ENCODE results near the gene STX18. TPM values are rescaled to one million over a fixed set of nuclear protein-coding genes. Genes with fewer than 3 reads are reported as not detected.
A peak's percentile ranks its signal among the peaks of the same experiment; 100 is the strongest.

The STX18 gene
- total RNA-seq, 4 donors from 2014 or later, result 23.8 to 42.1 (median 27.2) TPM

DNA sequence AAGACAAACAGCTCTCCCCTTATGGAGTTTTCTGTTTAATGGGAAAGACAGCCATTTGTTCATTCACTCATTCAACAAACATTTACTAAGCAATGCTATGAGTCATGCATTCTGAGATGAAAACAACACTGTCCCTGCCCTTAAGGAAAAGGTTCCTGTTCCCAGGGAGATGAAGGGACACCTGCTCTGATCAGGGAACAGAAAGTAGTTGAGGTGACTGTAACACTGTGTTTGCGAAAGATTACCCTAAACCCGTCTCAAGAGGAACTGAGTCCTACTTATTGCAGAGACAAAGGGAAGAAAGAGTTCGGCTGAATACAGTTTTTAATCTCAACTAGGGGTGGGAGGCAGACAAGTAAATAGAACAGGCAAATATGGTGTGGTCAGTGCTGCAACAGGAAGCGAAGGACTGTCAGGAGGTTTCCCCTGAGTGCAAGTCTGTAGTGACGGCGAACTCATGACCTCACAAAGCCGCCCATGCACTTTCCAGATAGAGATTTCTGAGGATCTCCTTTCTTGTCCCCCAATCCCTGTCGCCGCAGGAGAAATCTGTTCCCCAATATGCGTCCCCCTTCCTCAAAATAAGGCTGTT, 712 bp downstream of the STX18 start:
- H3K27ac ChIP-seq, result peak overlapping the region; percentile 22 to 80 (median 69)
- WGBS, 2 donors, result 4 to 7% methylated on average over 10 of the region's 10 CpGs
- no peak for TF ChIP-seq POLR2A (IDR thresholded peaks at IDR 0.05)
- TF ChIP-seq, protein P1, sequence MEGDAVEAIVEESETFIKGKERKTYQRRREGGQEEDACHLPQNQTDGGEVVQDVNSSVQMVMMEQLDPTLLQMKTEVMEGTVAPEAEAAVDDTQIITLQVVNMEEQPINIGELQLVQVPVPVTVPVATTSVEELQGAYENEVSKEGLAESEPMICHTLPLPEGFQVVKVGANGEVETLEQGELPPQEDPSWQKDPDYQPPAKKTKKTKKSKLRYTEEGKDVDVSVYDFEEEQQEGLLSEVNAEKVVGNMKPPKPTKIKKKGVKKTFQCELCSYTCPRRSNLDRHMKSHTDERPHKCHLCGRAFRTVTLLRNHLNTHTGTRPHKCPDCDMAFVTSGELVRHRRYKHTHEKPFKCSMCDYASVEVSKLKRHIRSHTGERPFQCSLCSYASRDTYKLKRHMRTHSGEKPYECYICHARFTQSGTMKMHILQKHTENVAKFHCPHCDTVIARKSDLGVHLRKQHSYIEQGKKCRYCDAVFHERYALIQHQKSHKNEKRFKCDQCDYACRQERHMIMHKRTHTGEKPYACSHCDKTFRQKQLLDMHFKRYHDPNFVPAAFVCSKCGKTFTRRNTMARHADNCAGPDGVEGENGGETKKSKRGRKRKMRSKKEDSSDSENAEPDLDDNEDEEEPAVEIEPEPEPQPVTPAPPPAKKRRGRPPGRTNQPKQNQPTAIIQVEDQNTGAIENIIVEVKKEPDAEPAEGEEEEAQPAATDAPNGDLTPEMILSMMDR (IDR thresholded peaks at IDR 0.05), result no peak
- no peaks in the 10 kb centered on the region for H3K27me3 ChIP-seq
- H3K9me3 ChIP-seq, result no peaks in the 10 kb centered on the region
- peaks cover 8 to 23% of the 10 kb centered on the region in 2 donors for H3K4me1 ChIP-seq
- intact Hi-C loops (cut with DNase I), result no loop called here
- no peaks in the 10 kb centered on the region for H3K36me3 ChIP-seq
- H3K4me3 ChIP-seq (replicated peaks in 1 of 3), result peak overlapping the region; percentile 43 to 95 (median 75)
- DNase-seq, result peak; percentile 12 to 24

DNA sequence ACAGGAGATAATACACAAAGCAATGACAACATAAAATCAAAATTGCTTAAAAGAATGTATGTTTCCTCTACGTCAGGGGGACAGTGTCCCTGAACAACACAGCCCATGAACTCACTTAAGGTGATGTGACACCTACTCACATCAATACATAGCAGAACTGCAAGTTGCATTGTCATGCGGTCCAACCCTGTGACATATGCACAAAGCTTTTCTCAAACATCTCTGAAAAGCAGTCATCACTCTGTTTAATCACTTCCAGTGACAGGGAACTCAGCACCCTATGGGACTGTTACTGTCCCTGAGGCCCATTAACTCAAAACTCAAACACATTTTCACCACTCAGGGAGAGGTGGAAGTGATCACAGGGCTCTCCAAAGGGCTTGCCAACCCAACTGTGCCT, 2.4 kb downstream of the STX18 start:
- no peaks in the 10 kb centered on the region for H3K27me3 ChIP-seq
- intact Hi-C loops (cut with DNase I), result no loop called here
- H3K4me1 ChIP-seq, result peaks cover 8 to 23% of the 10 kb centered on the region in 2 donors
- no peaks in the 10 kb centered on the region for H3K36me3 ChIP-seq
- H3K4me3 ChIP-seq (replicated peaks in 1 of 3), result no peak overlapping the region
- no peak for TF ChIP-seq POLR2A (IDR thresholded peaks at IDR 0.05)
- TF ChIP-seq, protein P1 (IDR thresholded peaks at IDR 0.05), result no peak
- DNase-seq, result no peak
- no peaks in the 10 kb centered on the region for H3K9me3 ChIP-seq
- H3K27ac ChIP-seq, result no peak overlapping the region
- WGBS, 2 donors, result 80 to 83% methylated on average over 2 of the region's 2 CpGs

DNA sequence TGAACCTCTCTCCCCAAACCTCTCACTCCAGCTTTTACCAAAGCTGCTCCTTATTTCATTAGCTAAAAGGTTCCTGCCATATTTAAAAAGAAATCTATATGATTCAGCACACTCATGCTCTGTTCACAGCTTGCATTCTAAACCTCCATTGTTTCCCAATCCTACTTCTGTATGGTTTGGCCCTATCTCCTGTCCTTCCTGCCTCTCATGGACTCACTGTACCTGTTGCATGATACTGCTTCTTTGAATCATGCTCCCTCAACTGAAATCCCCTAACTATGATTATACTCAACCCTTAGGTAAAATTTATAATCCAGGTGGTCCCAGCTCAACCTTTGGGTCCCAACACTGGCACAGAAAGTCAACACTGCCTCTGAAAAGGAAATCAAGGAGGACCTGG, 6.3 kb downstream of the STX18 start:
- H3K9me3 ChIP-seq, result no peaks in the 10 kb centered on the region
- H3K4me1 ChIP-seq, result peaks cover under 1 to 18% of the 10 kb centered on the region in 2 donors
- no peak overlapping the region for H3K4me3 ChIP-seq (replicated peaks in 1 of 3)
- TF ChIP-seq, protein P1 (IDR thresholded peaks at IDR 0.05), result no peak
- TF ChIP-seq POLR2A (IDR thresholded peaks at IDR 0.05), result no peak
- H3K36me3 ChIP-seq, result no peaks in the 10 kb centered on the region
- H3K27ac ChIP-seq, result no peak overlapping the region
- intact Hi-C loops (cut with DNase I), result no loop called here
- H3K27me3 ChIP-seq, result no peaks in the 10 kb centered on the region
- no peak for DNase-seq

DNA sequence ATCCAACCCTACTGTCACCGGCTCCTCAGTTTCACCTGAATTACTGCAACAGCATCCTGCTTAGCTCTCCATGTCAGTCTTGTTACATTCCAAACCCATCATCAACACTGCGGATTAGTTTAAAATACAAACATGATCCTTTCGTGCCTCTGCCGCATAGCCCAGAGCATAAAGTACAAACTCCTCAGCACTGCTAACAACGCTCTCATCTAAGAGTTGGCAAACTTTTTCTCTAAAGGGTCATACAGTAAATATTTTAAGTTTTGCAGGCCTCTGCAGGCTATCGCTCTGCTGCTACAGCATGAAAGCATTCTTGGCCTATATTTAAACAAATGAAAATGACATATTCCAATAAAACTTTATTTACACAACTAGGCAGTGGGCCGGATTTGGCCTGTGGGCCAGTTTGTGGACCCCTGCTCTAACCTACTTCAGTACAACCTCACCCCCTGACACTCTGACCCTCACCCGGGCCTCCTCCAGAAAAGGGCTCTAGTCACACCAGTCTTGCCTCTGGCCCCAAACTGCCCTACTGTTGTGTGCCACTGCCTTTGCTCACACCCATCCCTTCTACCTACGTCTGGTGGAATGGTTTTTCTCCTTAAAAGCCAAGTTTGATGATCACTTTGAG, 7.2 kb downstream of the STX18 start:
- no peaks in the 10 kb centered on the region for H3K9me3 ChIP-seq
- H3K36me3 ChIP-seq, result no peaks in the 10 kb centered on the region
- intact Hi-C loops (cut with DNase I), result no loop called here
- no peak overlapping the region for H3K4me3 ChIP-seq (replicated peaks in 1 of 3)
- H3K4me1 ChIP-seq, result peaks cover 0 to 8% of the 10 kb centered on the region in 2 donors
- TF ChIP-seq POLR2A (IDR thresholded peaks at IDR 0.05), result no peak
- TF ChIP-seq, protein P1 (IDR thresholded peaks at IDR 0.05), result no peak
- no peak for DNase-seq
- no peak overlapping the region for H3K27ac ChIP-seq
- H3K27me3 ChIP-seq, result no peaks in the 10 kb centered on the region
- WGBS, 2 donors, result 97 to 98% methylated on average over 9 of the region's 9 CpGs

DNA sequence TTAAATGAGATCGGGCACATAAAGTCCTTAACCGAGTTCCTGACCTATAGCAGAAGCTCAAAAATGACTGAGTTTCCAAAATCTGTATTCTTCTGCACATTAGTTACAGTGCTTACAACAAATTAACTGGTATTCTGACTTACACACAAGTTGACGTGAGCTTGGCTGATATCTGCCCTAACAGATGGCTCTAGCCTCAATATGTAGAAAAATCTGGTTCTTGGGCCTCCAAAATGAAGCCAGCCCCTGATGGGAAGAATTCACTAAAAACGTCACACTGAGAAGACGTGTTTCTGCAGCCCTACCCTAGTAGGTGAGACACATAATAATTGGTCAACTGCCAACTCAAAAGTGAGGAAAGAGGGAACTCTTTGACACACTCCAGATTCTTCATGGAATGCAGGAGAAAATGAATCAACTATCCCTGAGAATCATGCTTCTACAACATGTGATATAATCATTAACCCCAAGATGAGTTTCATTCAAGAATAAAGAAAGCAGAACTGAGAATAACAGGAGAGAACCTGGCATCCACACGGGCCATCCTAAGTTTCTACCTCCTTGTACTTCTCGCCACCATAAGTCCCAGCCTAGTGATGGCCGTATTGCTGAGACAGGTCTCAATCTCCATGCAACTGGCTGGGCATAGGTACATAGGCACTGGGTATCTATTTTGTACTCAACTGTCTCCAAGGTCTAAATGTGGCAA, 8.2 kb downstream of the STX18 start:
- Histone ChIP-seq H3K4me3 (replicated peaks in 1 of 3) (no peak overlapping the region), H3K27me3 (no peaks in the 10 kb centered on the region), H3K27ac (no peak overlapping the region), H3K9me3 (no peaks in the 10 kb centered on the region), H3K4me1 (peaks cover 0 to 7% of the 10 kb centered on the region in 2 donors), H3K36me3 (no peaks in the 10 kb centered on the region)
- DNase-seq, result no peak
- TF ChIP-seq POLR2A (IDR thresholded peaks at IDR 0.05), result no peak
- TF ChIP-seq, protein P1 (IDR thresholded peaks at IDR 0.05), result no peak
- WGBS, 2 donors, result 92 to 93% methylated on average over 8 of the region's 8 CpGs
- intact Hi-C loops (cut with DNase I), result no loop called here

Measured in thyroid gland (tissue), 4 donors.